Measurements from ENCODE around the gene MARVELD1. TPM values are rescaled to one million over a fixed set of nuclear protein-coding genes. Genes with fewer than 3 reads are reported as not detected.
A peak's percentile ranks its signal among the peaks of the same experiment; 100 is the strongest.

Gene MARVELD1
- polyA plus RNA-seq, 2 of the 4 experiments (the other 2 are of a cell fraction) = 29.1 to 31.7 TPM

GRCh38 chr10:97689559-97690020 lies 23.9 kb upstream of the MARVELD1 start:
- 61% methylated on average over 5 of the region's 5 CpGs for WGBS (ENCODE audit: missing lambda C conversion rate)
- Histone ChIP-seq H3K4me3 (no peak overlapping the region), H3K4me2 (peak overlapping the region; percentile 78), H3K9me3 (no peaks in the 10 kb centered on the region), H3K4me1 (peaks cover 38% of the 10 kb centered on the region), H3K27ac (peak overlapping the region; percentile 93 to 94)
- FAIRE-seq (peak; percentile 23), ATAC-seq (peak; percentile 24 to 35), DNase-seq (ENCODE audit: low read depth in 1 of 2, low spot score in 1 of 2) (peak; percentile 55 to 89)
- ChIA-PET POLR2A (interaction anchor here (0.8 to 3.4 kb wide), 3 partner anchors 12 to 24 kb away, joined by 5 to 34 read pairs (median 6); partner anchors contain the start of gene MARVELD1), CTCF (interaction anchor here (1.2 to 37.6 kb wide), 3 partner anchors 13 to 180 kb away, joined by 3 to 1127 read pairs (median 94); partner anchors contain the start of genes MARVELD1 and ZFYVE27)
- TF ChIP-seq MAFK (IDR thresholded peaks at IDR 0.05; ENCODE audit: partially characterized antibody) = no peak
- TF ChIP-seq CTCF (IDR thresholded peaks at IDR 0.05) = no peak
- peak; percentile 70 for TF ChIP-seq ZNF302 (CRISPR knock-in tag; IDR thresholded peaks at IDR 0.05)
- TF ChIP-seq FOSB (CRISPR knock-in tag; IDR thresholded peaks at IDR 0.05) = no peak
- TF ChIP-seq USF2 (IDR thresholded peaks at IDR 0.05) = peak; percentile 78
- peak; percentile 69; the same call in 1 of the 2 replicates for TF ChIP-seq HOXB13 (CRISPR knock-in tag; IDR thresholded peaks at IDR 0.05; ENCODE audit: low read depth)
- no peak for TF ChIP-seq JUN (IDR thresholded peaks at IDR 0.05)
- no peak for TF ChIP-seq CHD4 (IDR thresholded peaks at IDR 0.05; ENCODE audit: borderline replicate concordance)
- no peak for TF ChIP-seq HEYL (CRISPR knock-in tag; IDR thresholded peaks at IDR 0.05)
- TF ChIP-seq FOSL2 (IDR thresholded peaks at IDR 0.05) = no peak
- peak; percentile 62 for TF ChIP-seq FOSL2 (CRISPR knock-in tag; IDR thresholded peaks at IDR 0.05)
- TF ChIP-seq ATOH8 (CRISPR knock-in tag; IDR thresholded peaks at IDR 0.05; ENCODE audit: low read depth) = peak; percentile 81; the same call in 1 of the 2 replicates
- TF ChIP-seq CBX8 (IDR thresholded peaks at IDR 0.05) = no peak
- no peak for TF ChIP-seq CBX2 (IDR thresholded peaks at IDR 0.05; ENCODE audit: borderline replicate concordance, low read depth)
- no peak for TF ChIP-seq NPAS2 (CRISPR knock-in tag; IDR thresholded peaks at IDR 0.05; ENCODE audit: borderline replicate concordance)
- TF ChIP-seq BCL3 (IDR thresholded peaks at IDR 0.05) = no peak
- TF ChIP-seq EHMT2 (IDR thresholded peaks at IDR 0.05; ENCODE audit: low read depth) = no peak
- no peak for TF ChIP-seq JUNB (IDR thresholded peaks at IDR 0.05)
- no peak for TF ChIP-seq KDM5A (IDR thresholded peaks at IDR 0.05)
- TF ChIP-seq SREBF2 (IDR thresholded peaks at IDR 0.05) = no peak
- TF ChIP-seq HMGXB4 (CRISPR knock-in tag; IDR thresholded peaks at IDR 0.05; ENCODE audit: borderline replicate concordance) = no peak
- no peak for TF ChIP-seq RNF2 (IDR thresholded peaks at IDR 0.05; ENCODE audit: borderline replicate concordance, low read depth)
- no peak for TF ChIP-seq RFX5 (IDR thresholded peaks at IDR 0.05)
- TF ChIP-seq CHD2 (IDR thresholded peaks at IDR 0.05; ENCODE audit: low read length, partially characterized antibody) = no peak
- no peak for TF ChIP-seq ELK1 (IDR thresholded peaks at IDR 0.05; ENCODE audit: low read depth, low read length)
- TF ChIP-seq EP300 (IDR thresholded peaks at IDR 0.05) = peak in 1 of 2 experiments; percentile 54; a peak in 1 of 5 replicates
- TF ChIP-seq HOXA7 (CRISPR knock-in tag; IDR thresholded peaks at IDR 0.05) = no peak
- 0 out of 2 replicates have a peak, but pooled peaks have one; percentile 29 for TF ChIP-seq TFCP2L1 (CRISPR knock-in tag; IDR thresholded peaks at IDR 0.05)
- no peak for TF ChIP-seq RAD21 (conservative IDR thresholded peaks at IDR 0.05 in 1 of 2, IDR thresholded peaks at IDR 0.05 in 1 of 2)
- no peak for TF ChIP-seq HDAC2 (IDR thresholded peaks at IDR 0.05)
- no peak for TF ChIP-seq PBX3 (IDR thresholded peaks at IDR 0.05)
- TF ChIP-seq E2F6 (IDR thresholded peaks at IDR 0.05; ENCODE audit: borderline replicate concordance, low read depth) = 0 out of 2 replicates have a peak, but pooled peaks have one; percentile 49
